GM19397 (cell line): ENCODE measurements around the gene CALML6.
"Not testable (repeated sequence)": the region's sequence is repeated elsewhere in the genome, so short reads cannot be mapped to it uniquely, and the experiment has no call there.

Source experiments
- ATAC-seq: cut with Tn5 transposase; IDR thresholded peaks from one replicate; pipeline ENCODE4 v1.9.1; 2021; ENCODE audit warnings: mild to moderate bottlenecking, moderate library complexity; ENCODE audit not compliant: unreplicated experiment

Gene CALML6

GRCh38 chr1:1914971-1915692 lies at the start of gene CALML6:
TSS of gene CALML6 (plus strand) at chr1:1915260. CDS start at chr1:1915281, 21 bp downstream.
- no peak for ATAC-seq

- ATAC-seq: no peak
Measured at GRCh38 chr1:1867164-1867563, 47.9 kb upstream of the CALML6 start.

- no peak for ATAC-seq
Measured at GRCh38 chr1:1869469-1869868, 45.6 kb upstream of the CALML6 start.

GRCh38 chr1:1872329-1872994 lies 42.6 kb upstream of the CALML6 start:
- no peak for ATAC-seq

- ATAC-seq: no peak
Measured at GRCh38 chr1:1873186-1873585, 41.9 kb upstream of the CALML6 start.

- ATAC-seq: no peak
Measured at GRCh38 chr1:1874901-1875300, 40.2 kb upstream of the CALML6 start.

- ATAC-seq: no peak
Measured at GRCh38 chr1:1875932-1876331, 39.1 kb upstream of the CALML6 start.

- no peak for ATAC-seq
Measured at GRCh38 chr1:1876335-1876930, 38.6 kb upstream of the CALML6 start.

- no peak for ATAC-seq
Measured at GRCh38 chr1:1877865-1878436, 37.1 kb upstream of the CALML6 start.

GRCh38 chr1:1879942-1880341 lies 35.1 kb upstream of the CALML6 start:
- ATAC-seq: no peak

GRCh38 chr1:1880617-1881312 lies 34.3 kb upstream of the CALML6 start:
- ATAC-seq: no peak

- ATAC-seq: no peak
Measured at GRCh38 chr1:1881727-1882126, 33.3 kb upstream of the CALML6 start.

GRCh38 chr1:1883092-1883873 lies 31.8 kb upstream of the CALML6 start:
- no peak for ATAC-seq

- ATAC-seq: not testable (repeated sequence)
Measured at GRCh38 chr1:1883890-1884289, 31.2 kb upstream of the CALML6 start.

GRCh38 chr1:1889090-1889750 lies 25.8 kb upstream of the CALML6 start:
- no peak for ATAC-seq

- peak; percentile 40 for ATAC-seq
Measured at GRCh38 chr1:1889847-1890505, 25.1 kb upstream of the CALML6 start.

GRCh38 chr1:1890506-1891348 lies 24.3 kb upstream of the CALML6 start, which contains the start of gene GNB1:
TSS of gene GNB1 (minus strand) at chr1:1891087. CDS start at chr1:1825453, 65,634 bp downstream.
- ATAC-seq: peak; percentile 80

- ATAC-seq: peak; percentile 2
Measured at GRCh38 chr1:1891349-1892078, 23.5 kb upstream of the CALML6 start.
